Measurements from ENCODE around the gene PVALEF. TPM values are rescaled to one million over a fixed set of nuclear protein-coding genes. Genes with fewer than 3 reads are reported as not detected.

Gene PVALEF
- polyA plus RNA-seq (ENCODE audit: insufficient read length): 0.72 TPM

- DNase-seq (ENCODE audit: low read depth): no peak
Observed at GRCh38 chr17:81165246-81166032, at the start of gene PVALEF. PVALEF (plus strand) TSS chr17:81165507; CDS start chr17:81181227, 15,720 bp downstream.

- DNase-seq (ENCODE audit: low read depth): no peak
Observed at GRCh38 chr17:81115749-81116464, 49.4 kb upstream of the PVALEF start.

GRCh38 chr17:81116704-81117103 is 48.6 kb upstream of the PVALEF start:
- no peak for DNase-seq (ENCODE audit: low read depth)

GRCh38 chr17:81117672-81118198 is 47.6 kb upstream of the PVALEF start:
- DNase-seq (ENCODE audit: low read depth): no peak

- DNase-seq (ENCODE audit: low read depth): no peak
Observed at GRCh38 chr17:81118308-81119221, 46.7 kb upstream of the PVALEF start.

- DNase-seq (ENCODE audit: low read depth): no peak
Observed at GRCh38 chr17:81119223-81120148, 45.8 kb upstream of the PVALEF start.

GRCh38 chr17:81120149-81120484 is 45.2 kb upstream of the PVALEF start:
- DNase-seq (ENCODE audit: low read depth): no peak

GRCh38 chr17:81120695-81121621 is 44.3 kb upstream of the PVALEF start:
- DNase-seq (ENCODE audit: low read depth): no peak

- DNase-seq (ENCODE audit: low read depth): no peak
Observed at GRCh38 chr17:81121841-81122733, 43.2 kb upstream of the PVALEF start.

- no peak for DNase-seq (ENCODE audit: low read depth)
Observed at GRCh38 chr17:81123052-81124048, 42.0 kb upstream of the PVALEF start.

- DNase-seq (ENCODE audit: low read depth): no peak
Observed at GRCh38 chr17:81124377-81124776, 40.9 kb upstream of the PVALEF start.

GRCh38 chr17:81125573-81126081 is 39.7 kb upstream of the PVALEF start:
- DNase-seq (ENCODE audit: low read depth): no peak

GRCh38 chr17:81126281-81127132 is 38.8 kb upstream of the PVALEF start:
- DNase-seq (ENCODE audit: low read depth): no peak

- no peak for DNase-seq (ENCODE audit: low read depth)
Observed at GRCh38 chr17:81127133-81127455, 38.2 kb upstream of the PVALEF start.

GRCh38 chr17:81127526-81128177 is 37.7 kb upstream of the PVALEF start:
- no peak for DNase-seq (ENCODE audit: low read depth)

GRCh38 chr17:81128338-81128737 is 37.0 kb upstream of the PVALEF start:
- DNase-seq (ENCODE audit: low read depth): no peak

Data from forelimb muscle (tissue), 1 donor.